IPS DF 6.9 (cell line): Measurements from ENCODE around the gene HSDL2.
"Not testable (repeated sequence)": the region's sequence is repeated elsewhere in the genome, so short reads cannot be mapped to it uniquely, and the experiment has no call there.

ENCODE experiments used
- DNase-seq: peaks from one replicate; pipeline ENCODE4 v3.0.0-alpha.2; 2013; ENCODE audit warnings: low read depth, low spot score
- H3K27ac ChIP-seq: one replicate; pipeline ENCODE4 v1.5.1; 2013; ENCODE audit warnings: low read length, control low read depth
- H3K27me3 ChIP-seq: 2 replicates; pipeline ENCODE4 v1.6.1; 2013; ENCODE audit warnings: mild to moderate bottlenecking, low read length; ENCODE audit not compliant: control insufficient read depth, insufficient read depth
- H3K36me3 ChIP-seq: 2 replicates; pipeline ENCODE4 v1.6.1; 2013; ENCODE audit warnings: low read length; ENCODE audit not compliant: control insufficient read depth, insufficient read depth
- H3K4me1 ChIP-seq: 2 replicates; pipeline ENCODE4 v1.6.1; 2013; ENCODE audit warnings: low read length; ENCODE audit not compliant: control insufficient read depth, insufficient read depth
- H3K4me3 ChIP-seq: 2 replicates; pipeline ENCODE4 v1.5.1; 2013; ENCODE audit warnings: mild to moderate bottlenecking, low read length
- H3K9me3 ChIP-seq: 2 replicates; pipeline ENCODE4 v1.6.1; 2013; ENCODE audit warnings: low read length, inconsistent platforms; ENCODE audit not compliant: control insufficient read depth, insufficient read depth
- WGBS: extraction: QIAGEN DNeasy Blood & Tissue Kit; methylation state at CpG from one replicate; pipeline ENCODE4 v1.1.7; 2013; ENCODE audit warnings: mixed read lengths, missing lambda C conversion rate; ENCODE audit not compliant: insufficient read length, insufficient coverage; 5-methylcytosine and 5-hydroxymethylcytosine counted together

Gene HSDL2

DNA sequence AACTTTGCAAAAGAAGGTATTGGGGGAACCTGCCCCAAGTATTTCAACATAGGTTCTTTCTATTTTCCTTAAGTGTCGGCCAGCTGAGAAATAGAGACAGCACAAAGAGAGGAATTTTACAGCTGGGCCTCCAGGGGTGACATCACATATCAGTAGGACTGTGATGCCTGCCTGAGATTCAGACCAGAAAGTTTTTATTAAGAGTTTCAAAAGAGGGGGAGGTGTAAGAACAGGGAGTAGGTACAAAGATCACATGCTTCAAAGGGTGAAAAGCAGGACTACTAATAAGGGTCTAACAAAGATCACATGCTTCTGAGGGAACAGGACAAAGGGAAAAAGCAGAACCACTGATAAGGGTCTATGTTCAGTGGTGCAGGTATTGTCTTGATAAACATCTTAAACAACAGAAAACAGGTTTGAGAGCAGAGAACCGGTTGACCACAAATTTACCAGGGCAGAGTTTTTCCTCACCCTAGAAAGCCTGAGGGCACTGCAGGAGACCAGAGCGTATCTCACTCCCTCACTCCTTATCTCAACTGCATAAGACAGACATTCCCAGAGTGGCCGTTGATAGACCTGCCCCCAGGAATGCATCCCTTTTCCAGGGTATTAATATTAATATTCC, 12.1 kb downstream of the HSDL2 start:
- H3K9me3 ChIP-seq, DNase-seq, H3K36me3 ChIP-seq, H3K4me3 ChIP-seq, H3K4me1 ChIP-seq, H3K27ac ChIP-seq, H3K27me3 ChIP-seq: not testable (repeated sequence)
- WGBS: no CpG with 5 or more reads among the region's 4 CpGs

DNA sequence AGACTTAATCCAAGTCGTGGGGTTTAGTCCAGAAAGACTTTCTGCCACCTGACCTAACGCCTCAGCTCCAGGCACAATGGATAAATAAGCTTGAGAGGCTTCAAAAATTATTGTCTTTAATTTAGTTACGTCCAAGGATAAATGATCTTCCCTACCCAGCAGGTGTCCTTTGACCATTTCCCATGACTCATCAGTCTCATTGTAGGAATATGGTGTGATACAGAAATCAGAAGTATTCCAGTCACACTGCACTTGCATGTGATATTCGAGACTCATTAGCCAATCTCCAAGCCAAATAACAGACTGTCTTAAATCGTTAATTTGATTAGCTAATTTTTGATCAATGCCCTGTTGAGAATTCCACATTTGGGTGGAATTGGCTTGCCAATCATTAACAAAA, 13.2 kb downstream of the HSDL2 start:
- not testable (repeated sequence) for H3K4me1 ChIP-seq, H3K4me3 ChIP-seq, H3K36me3 ChIP-seq, H3K27me3 ChIP-seq, H3K27ac ChIP-seq, H3K9me3 ChIP-seq, DNase-seq
- WGBS: no CpG with 5 or more reads among the region's 5 CpGs

DNA sequence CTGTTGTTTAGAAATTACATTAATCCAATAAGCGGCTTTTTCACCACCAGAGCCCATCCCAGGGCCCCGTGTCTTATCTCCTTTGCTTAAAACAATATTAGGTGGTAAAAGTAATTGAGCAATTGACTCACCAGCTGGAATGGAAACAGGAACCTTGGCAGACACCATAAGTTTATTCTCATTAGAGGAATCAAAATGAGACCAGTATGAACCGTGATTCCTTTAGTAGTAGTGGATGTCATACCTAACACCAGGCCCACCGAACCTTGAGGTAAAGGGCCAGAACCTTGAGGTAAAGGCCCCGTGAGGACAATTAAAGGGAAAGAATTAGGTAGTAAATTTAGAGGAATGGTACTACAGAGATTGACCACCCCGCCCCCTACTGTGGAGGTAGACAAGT, 16.5 kb downstream of the HSDL2 start:
- Histone ChIP-seq H3K27ac (no peak overlapping the region), H3K27me3 (no peaks in the 10 kb centered on the region), H3K36me3 (no peaks in the 10 kb centered on the region; the same call in 1 of the 2 replicates), H3K4me3 (no peak overlapping the region), H3K4me1 (no peaks in the 10 kb centered on the region), H3K9me3 (no peaks in the 10 kb centered on the region)
- no CpG with 5 or more reads among the region's 6 CpGs for WGBS
- DNase-seq: no peak

DNA sequence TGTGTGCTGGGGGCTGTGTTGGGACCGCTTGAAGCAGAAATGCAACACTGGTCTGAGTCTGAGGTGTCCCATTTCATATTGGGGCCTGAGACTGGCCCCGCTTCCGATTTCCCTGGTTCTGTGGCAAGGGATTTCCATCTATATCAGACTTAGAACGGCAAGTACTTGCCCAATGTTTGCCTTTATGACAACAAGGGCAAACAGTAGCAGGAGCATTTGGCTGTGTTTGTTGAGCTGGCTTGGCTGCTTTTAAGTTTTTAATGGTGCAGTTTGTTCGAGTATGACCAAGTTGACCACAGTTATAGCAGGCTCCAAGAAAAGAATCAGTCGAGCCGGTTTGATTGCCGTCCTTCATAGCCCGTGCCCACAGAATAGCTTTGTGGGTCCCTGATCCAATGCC, 17.0 kb downstream of the HSDL2 start:
- no peak overlapping the region for H3K27ac ChIP-seq
- H3K4me1 ChIP-seq: no peaks in the 10 kb centered on the region
- no peaks in the 10 kb centered on the region; the same call in 1 of the 2 replicates for H3K36me3 ChIP-seq
- no peak for DNase-seq
- no CpG with 5 or more reads among the region's 9 CpGs for WGBS
- H3K9me3 ChIP-seq: no peaks in the 10 kb centered on the region
- H3K27me3 ChIP-seq: no peaks in the 10 kb centered on the region
- H3K4me3 ChIP-seq: no peak overlapping the region

DNA sequence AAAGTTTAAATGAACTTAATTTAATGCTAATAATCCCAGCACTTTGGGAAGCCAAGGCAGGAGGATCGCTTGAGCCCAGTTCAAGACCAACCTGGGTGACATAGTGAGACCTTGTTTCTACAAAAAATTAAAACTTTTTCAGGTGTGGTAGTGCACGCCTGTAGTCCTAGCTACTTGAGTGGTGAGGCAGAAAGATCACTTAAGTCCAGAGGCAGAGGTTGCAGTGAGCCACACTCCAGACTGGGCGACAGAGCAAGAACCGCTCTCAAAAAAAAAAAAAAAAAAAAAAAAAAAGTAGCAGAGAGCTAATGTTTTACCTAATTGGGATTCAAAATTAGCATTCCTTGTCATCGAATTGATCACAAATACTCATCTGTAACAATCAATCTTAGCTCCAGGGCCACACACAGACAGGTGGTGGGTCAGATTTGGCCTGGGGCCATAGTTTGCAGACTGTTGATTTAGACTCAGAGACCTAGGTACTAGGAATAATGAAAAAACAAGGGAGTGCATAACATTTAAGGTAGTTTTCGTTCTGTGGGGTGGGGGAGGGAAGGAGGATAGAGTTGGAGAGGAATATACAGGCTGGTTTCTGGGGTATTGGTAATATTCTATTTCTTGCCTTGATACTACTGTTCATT, 21.4 kb downstream of the HSDL2 start:
- no peak for DNase-seq
- Histone ChIP-seq H3K4me1 (no peaks in the 10 kb centered on the region), H3K36me3 (no peaks in the 10 kb centered on the region; the same call in 1 of the 2 replicates), H3K9me3 (no peaks in the 10 kb centered on the region), H3K27ac (no peak overlapping the region), H3K4me3 (no peak overlapping the region), H3K27me3 (no peaks in the 10 kb centered on the region)
- 100% methylated on average over 1 of the region's 6 CpGs for WGBS

DNA sequence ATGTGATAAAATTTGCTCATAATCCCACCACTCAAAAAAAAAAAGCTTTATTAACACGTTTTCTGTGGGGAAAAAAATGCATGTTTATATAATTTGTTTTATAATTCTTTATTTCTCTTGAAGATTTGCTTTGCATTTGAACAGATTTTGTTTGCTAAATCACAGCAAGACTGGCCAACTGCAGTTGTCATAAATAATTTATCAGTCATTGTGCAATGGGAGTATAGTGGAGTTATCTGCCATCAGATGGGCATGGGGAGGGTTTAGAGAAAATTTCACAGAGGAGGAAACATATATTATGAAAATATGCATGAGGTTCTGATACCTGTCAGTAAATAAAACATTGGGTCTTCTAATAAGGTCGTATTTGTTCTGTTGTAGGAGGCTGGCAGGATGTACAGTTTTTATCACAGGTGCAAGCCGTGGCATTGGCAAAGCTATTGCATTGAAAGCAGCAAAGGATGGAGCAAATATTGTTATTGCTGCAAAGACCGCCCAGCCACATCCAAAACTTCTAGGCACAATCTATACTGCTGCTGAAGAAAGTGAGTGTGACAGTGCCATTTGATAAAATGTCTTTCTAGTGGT, 23.8 kb downstream of the HSDL2 start:
- H3K36me3 ChIP-seq: no peaks in the 10 kb centered on the region
- no peaks in the 10 kb centered on the region for H3K9me3 ChIP-seq
- H3K27me3 ChIP-seq: no peaks in the 10 kb centered on the region
- H3K4me1 ChIP-seq: no peaks in the 10 kb centered on the region
- H3K4me3 ChIP-seq: no peak overlapping the region
- no CpG with 5 or more reads among the region's 4 CpGs for WGBS
- no peak overlapping the region for H3K27ac ChIP-seq
- no peak for DNase-seq

DNA sequence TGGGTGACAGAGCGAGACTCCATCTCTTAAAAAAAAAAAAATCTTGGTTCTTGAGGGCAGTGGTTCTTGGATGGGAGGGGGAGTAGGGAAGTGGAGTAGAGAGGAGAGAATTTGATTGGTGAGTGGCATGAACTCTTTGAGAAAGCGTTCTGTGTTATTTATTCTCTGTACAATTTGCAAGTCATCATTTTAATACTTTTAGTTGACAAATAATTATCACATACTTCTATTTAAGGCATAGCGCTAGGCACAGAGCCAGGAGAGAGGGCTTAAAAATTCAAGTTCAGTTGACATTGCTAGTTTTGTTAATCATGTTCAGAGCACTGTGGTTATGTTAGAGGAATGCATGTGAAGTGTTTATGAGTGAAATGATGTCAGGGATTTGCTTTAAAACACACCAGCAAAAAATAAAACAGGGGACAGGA, 24.6 kb downstream of the HSDL2 start:
- DNase-seq: no peak
- no peak overlapping the region for H3K4me3 ChIP-seq
- H3K36me3 ChIP-seq: no peaks in the 10 kb centered on the region
- no peaks in the 10 kb centered on the region for H3K9me3 ChIP-seq
- no peaks in the 10 kb centered on the region for H3K27me3 ChIP-seq
- no CpG with 5 or more reads among the region's 3 CpGs for WGBS
- H3K27ac ChIP-seq: no peak overlapping the region
- H3K4me1 ChIP-seq: no peaks in the 10 kb centered on the region

DNA sequence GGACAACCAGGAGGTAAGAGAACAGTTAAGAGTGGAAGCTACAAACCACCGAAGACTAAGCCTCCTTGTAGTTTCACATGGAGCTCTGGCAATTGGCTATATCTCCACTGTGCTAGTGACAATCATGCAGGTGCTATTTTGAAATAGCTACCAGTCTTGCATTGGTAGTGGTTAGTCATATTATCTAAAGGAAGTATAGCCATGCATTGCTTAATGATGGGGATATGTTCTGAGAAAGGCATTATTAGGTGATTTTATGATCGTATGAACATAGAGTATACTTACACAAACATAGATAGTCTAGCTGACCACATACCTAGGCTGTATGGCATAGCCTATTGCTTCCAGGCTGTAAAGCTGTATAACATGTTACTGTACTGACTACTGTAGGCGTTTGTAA, 28.4 kb downstream of the HSDL2 start:
- Histone ChIP-seq H3K4me1 (no peaks in the 10 kb centered on the region), H3K36me3 (no peaks in the 10 kb centered on the region), H3K4me3 (no peak overlapping the region), H3K27me3 (no peaks in the 10 kb centered on the region), H3K27ac (no peak overlapping the region), H3K9me3 (no peaks in the 10 kb centered on the region)
- DNase-seq: no peak
- WGBS: no CpG with 5 or more reads among the region's 3 CpGs

DNA sequence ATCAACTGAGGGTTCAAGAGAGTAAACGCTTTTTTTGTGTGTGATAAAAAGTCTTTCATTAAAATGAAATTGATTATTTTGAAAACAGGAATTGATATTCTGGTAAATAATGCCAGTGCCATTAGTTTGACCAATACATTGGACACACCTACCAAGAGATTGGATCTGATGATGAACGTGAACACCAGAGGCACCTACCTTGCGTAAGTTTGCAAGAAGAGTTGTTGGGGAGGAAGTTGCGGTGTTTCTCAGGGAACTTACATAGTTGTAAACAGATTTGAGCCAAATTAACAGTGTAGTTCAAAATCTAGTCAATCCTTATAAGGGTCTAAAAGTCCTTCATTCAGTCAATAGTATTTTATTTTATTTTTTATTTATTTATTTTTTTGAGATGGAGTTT, 28.9 kb downstream of the HSDL2 start:
- Histone ChIP-seq H3K4me1 (no peaks in the 10 kb centered on the region), H3K4me3 (no peak overlapping the region), H3K36me3 (no peaks in the 10 kb centered on the region), H3K27ac (no peak overlapping the region), H3K27me3 (no peaks in the 10 kb centered on the region), H3K9me3 (no peaks in the 10 kb centered on the region)
- no peak for DNase-seq
- 100% methylated on average over 1 of the region's 4 CpGs for WGBS

DNA sequence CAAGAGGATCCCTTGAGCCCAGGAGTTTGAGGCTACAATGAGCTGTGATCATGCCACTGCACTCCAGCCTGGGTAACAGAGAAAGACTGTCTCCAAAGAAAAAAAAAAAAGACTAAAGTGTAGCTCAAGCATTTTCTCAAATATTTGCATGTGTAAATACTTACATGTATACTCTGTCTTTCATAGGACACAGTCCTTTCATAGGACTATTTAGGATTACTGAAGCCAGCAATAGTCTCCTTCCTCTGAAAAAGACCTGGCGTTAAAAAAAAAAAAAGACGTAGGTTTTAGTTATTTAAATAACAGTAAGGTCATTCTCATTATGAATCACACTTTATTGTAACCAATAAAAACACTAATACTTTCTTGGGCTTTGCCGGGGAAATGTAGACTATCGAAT, 29.9 kb downstream of the HSDL2 start:
- Histone ChIP-seq H3K36me3 (no peaks in the 10 kb centered on the region), H3K27ac (no peak overlapping the region), H3K27me3 (no peaks in the 10 kb centered on the region), H3K9me3 (no peaks in the 10 kb centered on the region), H3K4me3 (no peak overlapping the region), H3K4me1 (no peaks in the 10 kb centered on the region)
- no peak for DNase-seq
- no CpG with 5 or more reads among the region's 4 CpGs for WGBS

DNA sequence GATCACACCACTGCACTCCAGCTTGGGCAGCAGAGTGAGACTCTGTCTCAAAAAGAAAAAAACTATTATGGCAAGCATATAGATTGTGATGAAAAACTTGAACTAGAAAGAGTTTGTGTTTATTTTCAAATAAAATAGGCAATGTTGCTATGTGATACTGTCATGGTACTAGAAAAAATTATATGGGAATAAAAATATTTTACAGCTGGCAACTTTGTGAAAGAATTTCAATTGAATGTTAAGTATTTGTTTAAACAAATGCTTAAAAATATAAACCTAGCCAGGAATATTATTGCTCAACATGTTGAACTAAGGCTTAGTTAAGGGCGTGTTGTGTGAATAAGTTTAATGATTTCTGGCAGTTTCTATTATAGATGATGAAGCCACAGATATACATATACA, 31.7 kb downstream of the HSDL2 start:
- WGBS: no CpG with 5 or more reads among the region's 1 CpG

More for the DNA sequence above, 31.7 kb downstream of the HSDL2 start:
- Histone ChIP-seq H3K27me3 (no peaks in the 10 kb centered on the region), H3K36me3 (no peaks in the 10 kb centered on the region), H3K27ac (no peak overlapping the region), H3K4me3 (no peak overlapping the region), H3K9me3 (no peaks in the 10 kb centered on the region), H3K4me1 (no peaks in the 10 kb centered on the region)
- no peak for DNase-seq
